Measurements from ENCODE around the gene DNAH10.
"Not testable (repeated sequence)": the region's sequence is repeated elsewhere in the genome, so short reads cannot be mapped to it uniquely, and the experiment has no call there.

The DNAH10 gene

GRCh38 chr12:123748661-123749060, 13.4 kb upstream of the DNAH10 start:
- no peak for DNase-seq (ENCODE audit: low read depth in 2 of 2)

- no peak for DNase-seq (ENCODE audit: low read depth in 2 of 2)
Measured at GRCh38 chr12:123749355-123749754, 12.7 kb upstream of the DNAH10 start.

GRCh38 chr12:123750159-123750656, 11.9 kb upstream of the DNAH10 start:
- DNase-seq (ENCODE audit: low read depth in 2 of 2): no peak

GRCh38 chr12:123752046-123752445, 10.1 kb upstream of the DNAH10 start:
- no peak for DNase-seq (ENCODE audit: low read depth in 2 of 2)

GRCh38 chr12:123754041-123754772, 7.9 kb upstream of the DNAH10 start:
- no peak for DNase-seq (ENCODE audit: low read depth in 2 of 2)

- DNase-seq (ENCODE audit: low read depth in 2 of 2): peak; percentile 26 to 28
Measured at GRCh38 chr12:123757561-123757960, 4.5 kb upstream of the DNAH10 start.

- DNase-seq (ENCODE audit: low read depth in 2 of 2): no peak
Measured at GRCh38 chr12:123760267-123760938, 1.7 kb upstream of the DNAH10 start.

GRCh38 chr12:123762715-123763052, 583 bp downstream of the DNAH10 start:
- no peak for DNase-seq (ENCODE audit: low read depth in 2 of 2)

- no peak for DNase-seq (ENCODE audit: low read depth in 2 of 2)
Measured at GRCh38 chr12:123763093-123763492, 992 bp downstream of the DNAH10 start.

- no peak for DNase-seq (ENCODE audit: low read depth in 2 of 2)
Measured at GRCh38 chr12:123764109-123764508, 2.0 kb downstream of the DNAH10 start.

- DNase-seq (ENCODE audit: low read depth in 2 of 2): no peak
Measured at GRCh38 chr12:123765504-123766035, 3.5 kb downstream of the DNAH10 start.

GRCh38 chr12:123767613-123768012, 5.5 kb downstream of the DNAH10 start:
- DNase-seq (ENCODE audit: low read depth in 2 of 2): no peak

GRCh38 chr12:123771261-123771660, 9.2 kb downstream of the DNAH10 start:
- no peak for DNase-seq (ENCODE audit: low read depth in 2 of 2)

GRCh38 chr12:123772074-123772473, 10.0 kb downstream of the DNAH10 start:
- no peak for DNase-seq (ENCODE audit: low read depth in 2 of 2)

GRCh38 chr12:123773375-123773774, 11.3 kb downstream of the DNAH10 start:
- no peak for DNase-seq (ENCODE audit: low read depth in 2 of 2)

GRCh38 chr12:123779551-123779950, 17.4 kb downstream of the DNAH10 start:
- no peak for DNase-seq (ENCODE audit: low read depth in 2 of 2)

GRCh38 chr12:123782997-123783792, 21.1 kb downstream of the DNAH10 start:
- no peak for DNase-seq (ENCODE audit: low read depth in 2 of 2)

- no peak for DNase-seq (ENCODE audit: low read depth in 2 of 2)
Measured at GRCh38 chr12:123787466-123787865, 25.4 kb downstream of the DNAH10 start.

GRCh38 chr12:123788541-123788940, 26.4 kb downstream of the DNAH10 start:
- DNase-seq (ENCODE audit: low read depth in 2 of 2): no peak

- DNase-seq (ENCODE audit: low read depth in 2 of 2): not testable (repeated sequence)
Measured at GRCh38 chr12:123789422-123789821, 27.3 kb downstream of the DNAH10 start.

GRCh38 chr12:123790905-123791467, 28.9 kb downstream of the DNAH10 start:
- no peak for DNase-seq (ENCODE audit: low read depth in 2 of 2)

GRCh38 chr12:123794027-123794426, 31.9 kb downstream of the DNAH10 start:
- no peak for DNase-seq (ENCODE audit: low read depth in 2 of 2)

Data from fibroblast of skin of left quadriceps (primary cell).